Vagina (tissue), 2 donors: Measurements from ENCODE around the gene LDB2. TPM values are rescaled to one million over a fixed set of nuclear protein-coding genes. Genes with fewer than 3 reads are reported as not detected.
A peak's percentile ranks its signal among the peaks of the same experiment; 100 is the strongest.

Source experiments
- DNase-seq, 2 donors: peaks; one replicate each; pipeline ENCODE4 v3.0.0-alpha.2; 2017; ENCODE audit errors: extremely low spot score in 2 of 2
- H3K27ac ChIP-seq: fragments of 200-600 bp; sonication (generic); one replicate; pipeline ENCODE4 v1.5.1; 2019
- H3K27me3 ChIP-seq: fragments of 200-600 bp; sonication (generic); one replicate; pipeline ENCODE4 v1.5.1; 2019
- H3K36me3 ChIP-seq, 2 donors: fragments of 200-600 bp; sonication (generic); one replicate each; pipeline ENCODE4 v1.5.1; 2017 to 2019
- H3K4me1 ChIP-seq: fragments of 200-600 bp; sonication (generic); one replicate; pipeline ENCODE4 v1.5.1; 2019
- H3K4me3 ChIP-seq, 2 donors: fragments of 200-600 bp; sonication (generic); 1 replicate in 1 of 2; 2 replicates in 1 of 2; pipeline ENCODE4 v1.5.1; 2016 to 2019
- H3K9me3 ChIP-seq: fragments of 200-600 bp; sonication (generic); one replicate; pipeline ENCODE4 v1.5.1; 2019
- CTCF ChIP-seq, 3 experiments: fragments of 450-650 bp in 2 of 3; fragments of 200-600 bp in 1 of 3; sonication (generic) in 1 of 3; IDR thresholded peaks; one replicate each; pipeline ENCODE4 v1.5.1; 2017 to 2019; ENCODE audit warnings: antibody characterized with exemption in 3 of 3, mild to moderate bottlenecking in 2 of 3, moderate library complexity in 2 of 3
- POLR2A ChIP-seq, 2 donors: fragments of 450-650 bp; IDR thresholded peaks; one replicate each; pipeline ENCODE4 v1.6.1; 2017; ENCODE audit warnings: antibody characterized with exemption in 2 of 2, mild to moderate bottlenecking in 2 of 2, moderate library complexity in 2 of 2
- POLR2AphosphoS5 ChIP-seq, 2 donors: sonication (generic); formaldehyde crosslinking; IDR thresholded peaks; one replicate each; pipeline ENCODE4 v1.9.0; 2017; ENCODE audit warnings: antibody characterized with exemption in 2 of 2, mild to moderate bottlenecking in 2 of 2, low read depth in 1 of 2; ENCODE audit not compliant: insufficient read depth in 1 of 2
- intact Hi-C: fragments of 100-400 bp; cut with DNase I; formaldehyde crosslinking; loops from one replicate; pipeline ENCODE4 v1.15.1; 2023
- total RNA-seq: library from RNA; depleted of rRNA; stranded (reverse); fragments of >200 nt; gene quantifications from one replicate; pipeline ENCODE4 v1.2.3, GENCODE V29; 2016

The LDB2 gene
- total RNA-seq, 1 donor from 2014 or later = 70.0 TPM

- H3K27ac ChIP-seq = no peak overlapping the region
- H3K9me3 ChIP-seq = no peaks in the 10 kb centered on the region
- TF ChIP-seq CTCF (IDR thresholded peaks at IDR 0.05) (no peak), POLR2AphosphoS5 (IDR thresholded peaks at IDR 0.05; ENCODE audit: insufficient read depth in 1 of 2, low read depth in 1 of 2) (no peak), POLR2A (IDR thresholded peaks at IDR 0.05) (no peak)
- DNase-seq = no peak
- H3K4me1 ChIP-seq = peaks cover 9% of the 10 kb centered on the region
- no peaks in the 10 kb centered on the region for H3K36me3 ChIP-seq
- intact Hi-C loops = no loop called here
- H3K4me3 ChIP-seq = no peak overlapping the region
- no peaks in the 10 kb centered on the region for H3K27me3 ChIP-seq
Measured at GRCh38 chr4:16765546-16765945, 132.9 kb downstream of the LDB2 start.

GRCh38 chr4:16764622-16765021 is 133.8 kb downstream of the LDB2 start:
- TF ChIP-seq POLR2AphosphoS5 (IDR thresholded peaks at IDR 0.05; ENCODE audit: insufficient read depth in 1 of 2, low read depth in 1 of 2) (no peak), POLR2A (IDR thresholded peaks at IDR 0.05) (no peak), CTCF (IDR thresholded peaks at IDR 0.05) (no peak)
- DNase-seq = no peak
- peaks cover 9% of the 10 kb centered on the region for H3K4me1 ChIP-seq
- intact Hi-C loops = no loop called here
- no peaks in the 10 kb centered on the region for H3K9me3 ChIP-seq
- H3K27me3 ChIP-seq = no peaks in the 10 kb centered on the region
- H3K36me3 ChIP-seq = no peaks in the 10 kb centered on the region
- H3K27ac ChIP-seq = no peak overlapping the region
- H3K4me3 ChIP-seq = no peak overlapping the region

GRCh38 chr4:16760617-16761363 is 137.7 kb downstream of the LDB2 start:
- intact Hi-C loops = no loop called here

GRCh38 chr4:16759931-16760582 is 138.4 kb downstream of the LDB2 start:
- Histone ChIP-seq H3K27me3 (no peaks in the 10 kb centered on the region), H3K36me3 (no peaks in the 10 kb centered on the region), H3K27ac (peak overlapping the region; percentile 11), H3K4me3 (no peak overlapping the region), H3K9me3 (no peaks in the 10 kb centered on the region), H3K4me1 (peaks cover 9% of the 10 kb centered on the region)
- intact Hi-C loops = no loop called here
- TF ChIP-seq CTCF (IDR thresholded peaks at IDR 0.05) = no peak
- TF ChIP-seq POLR2A (IDR thresholded peaks at IDR 0.05) = no peak
- TF ChIP-seq POLR2AphosphoS5 (IDR thresholded peaks at IDR 0.05; ENCODE audit: insufficient read depth in 1 of 2, low read depth in 1 of 2) = no peak
- no peak for DNase-seq

More at GRCh38 chr4:16760617-16761363, 137.7 kb downstream of the LDB2 start:
- no peak overlapping the region for H3K4me3 ChIP-seq
- no peaks in the 10 kb centered on the region for H3K36me3 ChIP-seq
- H3K4me1 ChIP-seq = peaks cover 9% of the 10 kb centered on the region
- H3K9me3 ChIP-seq = no peaks in the 10 kb centered on the region
- H3K27me3 ChIP-seq = no peaks in the 10 kb centered on the region
- H3K27ac ChIP-seq = no peak overlapping the region
- DNase-seq = no peak
- TF ChIP-seq POLR2AphosphoS5 (IDR thresholded peaks at IDR 0.05; ENCODE audit: insufficient read depth in 1 of 2, low read depth in 1 of 2) (no peak), CTCF (IDR thresholded peaks at IDR 0.05) (no peak), POLR2A (IDR thresholded peaks at IDR 0.05) (no peak)

GRCh38 chr4:16758816-16759215 is 139.6 kb downstream of the LDB2 start:
- Histone ChIP-seq H3K4me1 (peaks cover 9% of the 10 kb centered on the region), H3K27me3 (no peaks in the 10 kb centered on the region), H3K4me3 (no peak overlapping the region), H3K27ac (no peak overlapping the region), H3K9me3 (no peaks in the 10 kb centered on the region), H3K36me3 (no peaks in the 10 kb centered on the region)
- intact Hi-C loops = no loop called here
- no peak for TF ChIP-seq POLR2A (IDR thresholded peaks at IDR 0.05)
- TF ChIP-seq CTCF (IDR thresholded peaks at IDR 0.05) = no peak
- no peak for TF ChIP-seq POLR2AphosphoS5 (IDR thresholded peaks at IDR 0.05; ENCODE audit: insufficient read depth in 1 of 2, low read depth in 1 of 2)
- no peak for DNase-seq
